Hepatocyte (in vitro differentiated cells): ENCODE measurements around the gene KIFC3. TPM values are rescaled to one million over a fixed set of nuclear protein-coding genes. Genes with fewer than 3 reads are reported as not detected.

ENCODE experiments used
- DNase-seq: peaks from one replicate; pipeline ENCODE4 v3.0.0-alpha.2; 2016; ENCODE audit warnings: low spot score
- H2AFZ ChIP-seq: fragments of 200-600 bp; sonication (generic); 2 replicates; pipeline ENCODE4 v1.6.0; 2016; ENCODE audit warnings: antibody characterized with exemption, mild to moderate bottlenecking
- H3K27ac ChIP-seq: fragments of 200-600 bp; sonication (generic); 2 replicates; pipeline ENCODE4 v1.5.1; 2016; ENCODE audit warnings: mild to moderate bottlenecking
- H3K27me3 ChIP-seq: fragments of 200-600 bp; sonication (generic); 2 replicates; pipeline ENCODE4 v1.6.1; 2016
- H3K36me3 ChIP-seq: fragments of 200-600 bp; sonication (generic); replicated peaks from 2 replicates; pipeline ENCODE4 v1.5.1; 2016; ENCODE audit warnings: low read depth; ENCODE audit not compliant: insufficient read depth
- H3K4me1 ChIP-seq: fragments of 200-600 bp; sonication (generic); 2 replicates; pipeline ENCODE4 v1.5.1; 2016; ENCODE audit warnings: mild to moderate bottlenecking, moderate library complexity; ENCODE audit not compliant: insufficient read depth
- H3K4me2 ChIP-seq: fragments of 200-600 bp; sonication (generic); 2 replicates; pipeline ENCODE4 v1.6.0; 2016
- H3K4me3 ChIP-seq: fragments of 200-600 bp; sonication (generic); 2 replicates; pipeline ENCODE4 v1.5.1; 2016; ENCODE audit warnings: mild to moderate bottlenecking
- H3K79me2 ChIP-seq: fragments of 200-600 bp; sonication (generic); 2 replicates; pipeline ENCODE4 v1.6.0; 2017; ENCODE audit warnings: mild to moderate bottlenecking
- H3K9me2 ChIP-seq: fragments of 200-600 bp; sonication (generic); replicated peaks from 2 replicates; pipeline ENCODE4 v1.6.0; 2017; ENCODE audit warnings: mild to moderate bottlenecking; ENCODE audit not compliant: insufficient read depth
- H3K9me3 ChIP-seq: fragments of 200-600 bp; sonication (generic); 2 replicates; pipeline ENCODE4 v1.5.1; 2016; ENCODE audit warnings: low read depth, mild to moderate bottlenecking
- H4K20me1 ChIP-seq: fragments of 200-600 bp; sonication (generic); 2 replicates; pipeline ENCODE4 v1.6.0; 2016; ENCODE audit warnings: mild to moderate bottlenecking; ENCODE audit not compliant: insufficient read depth, poor library complexity, severe bottlenecking
- EZH2 ChIP-seq: fragments of 200-600 bp; sonication (generic); IDR thresholded peaks from 2 replicates; pipeline ENCODE4 v1.6.1; 2016; ENCODE audit warnings: antibody characterized with exemption, mild to moderate bottlenecking, borderline replicate concordance
- EZH2phosphoT487 ChIP-seq: fragments of 200-600 bp; sonication (generic); IDR thresholded peaks from one replicate; pipeline ENCODE4 v1.6.1; 2018; ENCODE audit warnings: antibody characterized with exemption, mild to moderate bottlenecking, low read depth, moderate library complexity; ENCODE audit not compliant: unreplicated experiment, severe bottlenecking
- WGBS: methylation state at CpG from one replicate; pipeline ENCODE4 v1.1.6; 2016; ENCODE audit warnings: low lambda C conversion rate; ENCODE audit errors: missing lambda C conversion rate; 5-methylcytosine and 5-hydroxymethylcytosine counted together
- polyA plus RNA-seq: library from polyadenylated mRNA; unstranded; fragments of >200 nt; fragmentation: Nextera tagmentation; extraction: Ambion mirVana; gene quantifications from 2 replicates; pipeline ENCODE4 v1.2.1, GENCODE V29; 2016
- total RNA-seq: library from RNA; depleted of rRNA; stranded (reverse); fragments of >200 nt; gene quantifications from 2 replicates; pipeline ENCODE4 v1.2.3, GENCODE V29; 2014
- TF ChIP-seq, protein P1 (sequence below): fragments of 200-600 bp; sonication (generic); IDR thresholded peaks from 2 replicates; pipeline ENCODE4 v1.5.1; 2016; ENCODE audit warnings: antibody characterized with exemption, mild to moderate bottlenecking; ENCODE audit not compliant: poor library complexity

KIFC3 gene
- total and polyA plus RNA-seq, 2 experiments from 2014 or later: 49.7 to 55.3 TPM

DNA sequence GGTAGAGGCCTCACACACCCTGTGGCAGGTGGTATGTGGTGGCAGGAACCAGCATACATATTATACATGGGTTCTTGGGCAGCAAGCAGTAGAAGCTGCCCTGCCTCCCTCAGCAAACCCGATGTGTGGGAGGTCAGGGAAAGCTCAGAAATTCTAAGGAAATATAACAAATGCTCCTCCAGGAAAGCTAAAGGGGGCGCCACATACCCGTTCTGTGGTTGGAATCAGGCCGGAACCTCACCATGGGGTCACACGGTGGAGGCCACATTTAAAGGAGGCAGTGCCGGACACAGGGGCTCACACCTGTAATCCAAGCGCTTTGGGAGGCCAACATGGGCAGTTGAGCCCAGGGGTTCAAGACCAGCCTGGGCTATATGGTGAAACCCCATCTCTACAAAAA lies 79.1 kb downstream of the KIFC3 start:
- WGBS: 64% methylated on average over 7 of the region's 7 CpGs
- no peak for TF ChIP-seq EZH2phosphoT487
- TF ChIP-seq, protein P1, sequence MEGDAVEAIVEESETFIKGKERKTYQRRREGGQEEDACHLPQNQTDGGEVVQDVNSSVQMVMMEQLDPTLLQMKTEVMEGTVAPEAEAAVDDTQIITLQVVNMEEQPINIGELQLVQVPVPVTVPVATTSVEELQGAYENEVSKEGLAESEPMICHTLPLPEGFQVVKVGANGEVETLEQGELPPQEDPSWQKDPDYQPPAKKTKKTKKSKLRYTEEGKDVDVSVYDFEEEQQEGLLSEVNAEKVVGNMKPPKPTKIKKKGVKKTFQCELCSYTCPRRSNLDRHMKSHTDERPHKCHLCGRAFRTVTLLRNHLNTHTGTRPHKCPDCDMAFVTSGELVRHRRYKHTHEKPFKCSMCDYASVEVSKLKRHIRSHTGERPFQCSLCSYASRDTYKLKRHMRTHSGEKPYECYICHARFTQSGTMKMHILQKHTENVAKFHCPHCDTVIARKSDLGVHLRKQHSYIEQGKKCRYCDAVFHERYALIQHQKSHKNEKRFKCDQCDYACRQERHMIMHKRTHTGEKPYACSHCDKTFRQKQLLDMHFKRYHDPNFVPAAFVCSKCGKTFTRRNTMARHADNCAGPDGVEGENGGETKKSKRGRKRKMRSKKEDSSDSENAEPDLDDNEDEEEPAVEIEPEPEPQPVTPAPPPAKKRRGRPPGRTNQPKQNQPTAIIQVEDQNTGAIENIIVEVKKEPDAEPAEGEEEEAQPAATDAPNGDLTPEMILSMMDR: peak; percentile 30
- no peak for TF ChIP-seq EZH2
- no peaks in the 10 kb centered on the region for H3K27me3 ChIP-seq
- no peaks in the 10 kb centered on the region for H4K20me1 ChIP-seq
- no peaks in the 10 kb centered on the region for H3K9me3 ChIP-seq
- H3K9me2 ChIP-seq: no peaks in the 10 kb centered on the region
- no peak overlapping the region for H3K4me3 ChIP-seq
- no peak overlapping the region for H3K27ac ChIP-seq
- no peaks in the 10 kb centered on the region for H3K4me1 ChIP-seq
- H2AFZ ChIP-seq: no peak overlapping the region
- no peaks in the 10 kb centered on the region for H3K79me2 ChIP-seq
- no peak overlapping the region for H3K4me2 ChIP-seq
- H3K36me3 ChIP-seq: no peaks in the 10 kb centered on the region
- no peak for DNase-seq

DNA sequence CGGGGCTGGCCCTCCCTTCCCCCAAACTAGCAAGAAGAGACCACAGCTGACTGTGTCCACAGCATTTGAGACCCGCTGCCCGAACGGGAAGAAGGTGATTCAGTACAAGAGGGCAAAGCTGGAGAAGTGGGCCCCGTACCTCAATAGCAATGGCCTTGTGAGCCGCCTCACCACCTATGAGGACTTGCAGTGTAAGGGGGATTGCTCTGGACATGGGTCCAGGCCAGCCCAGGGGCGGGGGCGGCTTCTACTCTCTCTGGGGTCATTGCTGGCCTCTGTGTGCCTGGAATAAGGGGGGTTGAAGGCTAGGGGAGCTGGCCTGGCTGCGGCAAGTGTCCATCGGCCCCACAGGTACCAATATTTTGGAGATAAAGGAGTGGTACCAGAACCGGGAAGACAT lies 79.6 kb downstream of the KIFC3 start:
- no peak overlapping the region for H3K27ac ChIP-seq
- TF ChIP-seq EZH2 (no peak), EZH2phosphoT487 (no peak)
- TF ChIP-seq, protein P1: no peak
- WGBS: 82% methylated on average over 11 of the region's 11 CpGs
- H3K79me2 ChIP-seq: no peaks in the 10 kb centered on the region
- no peaks in the 10 kb centered on the region for H3K36me3 ChIP-seq
- DNase-seq: no peak
- H3K9me2 ChIP-seq: no peaks in the 10 kb centered on the region
- no peaks in the 10 kb centered on the region for H3K4me1 ChIP-seq
- no peak overlapping the region for H3K4me3 ChIP-seq
- H3K9me3 ChIP-seq: no peaks in the 10 kb centered on the region
- no peak overlapping the region for H2AFZ ChIP-seq
- H4K20me1 ChIP-seq: no peaks in the 10 kb centered on the region
- H3K27me3 ChIP-seq: no peaks in the 10 kb centered on the region
- H3K4me2 ChIP-seq: no peak overlapping the region

DNA sequence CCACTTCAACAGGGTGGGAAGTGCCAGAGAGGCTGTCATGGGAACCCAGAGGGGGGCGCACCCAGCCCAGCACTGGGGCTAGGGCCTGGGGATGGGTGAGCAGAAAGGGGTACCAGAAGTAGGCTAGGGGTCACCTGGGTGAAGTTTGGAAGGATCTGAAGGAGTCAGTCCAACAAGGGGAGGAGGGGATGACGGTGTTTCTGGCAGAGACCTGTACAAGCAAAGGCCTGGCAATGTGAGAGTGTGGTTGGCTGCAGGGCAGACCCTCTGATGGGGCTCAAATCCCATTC lies 80.1 kb downstream of the KIFC3 start:
- TF ChIP-seq EZH2: no peak
- TF ChIP-seq EZH2phosphoT487: no peak
- TF ChIP-seq, protein P1: no peak
- H3K27me3 ChIP-seq: no peaks in the 10 kb centered on the region
- 94% methylated on average over 2 of the region's 2 CpGs for WGBS
- H3K4me1 ChIP-seq: no peaks in the 10 kb centered on the region
- no peaks in the 10 kb centered on the region for H3K36me3 ChIP-seq
- H3K4me3 ChIP-seq: no peak overlapping the region
- H3K79me2 ChIP-seq: no peaks in the 10 kb centered on the region
- H3K9me2 ChIP-seq: no peaks in the 10 kb centered on the region
- no peaks in the 10 kb centered on the region for H3K9me3 ChIP-seq
- H3K27ac ChIP-seq: no peak overlapping the region
- H2AFZ ChIP-seq: no peak overlapping the region
- DNase-seq: no peak
- no peaks in the 10 kb centered on the region for H4K20me1 ChIP-seq
- H3K4me2 ChIP-seq: no peak overlapping the region
